ENCODE measurements around the gene VHLL.

VHLL gene

GRCh38 chr1:156319664-156320063 lies 20.6 kb upstream of the VHLL start:
- H3K27me3 ChIP-seq (replicated peaks), result no peaks in the 10 kb centered on the region
- DNase-seq, result peak; percentile 29
- no peak overlapping the region for H3K27ac ChIP-seq
- no peak overlapping the region for H3K4me3 ChIP-seq (ENCODE audit: low read depth, low read length)
- H3K36me3 ChIP-seq (replicated peaks), result peaks cover 91% of the 10 kb centered on the region
- in situ Hi-C loops (cut with HindIII; ENCODE audit: low pct_ligation_motif_present, low sequenced_read_pairs), result no loop called here
- peak; percentile 57 for TF ChIP-seq CTCF (IDR thresholded peaks at IDR 0.05; ENCODE audit: low read depth, low read length, missing control alignments)

- in situ Hi-C loops (cut with HindIII; ENCODE audit: low pct_ligation_motif_present, low sequenced_read_pairs), result no loop called here
- TF ChIP-seq CTCF (IDR thresholded peaks at IDR 0.05; ENCODE audit: low read depth, low read length, missing control alignments), result no peak
- Histone ChIP-seq H3K27me3 (replicated peaks) (no peaks in the 10 kb centered on the region), H3K4me3 (ENCODE audit: low read depth, low read length) (no peak overlapping the region), H3K36me3 (replicated peaks) (peaks cover 91% of the 10 kb centered on the region), H3K27ac (no peak overlapping the region)
- DNase-seq, result no peak
Observed at GRCh38 chr1:156316909-156317308, 17.8 kb upstream of the VHLL start.

DNA sequence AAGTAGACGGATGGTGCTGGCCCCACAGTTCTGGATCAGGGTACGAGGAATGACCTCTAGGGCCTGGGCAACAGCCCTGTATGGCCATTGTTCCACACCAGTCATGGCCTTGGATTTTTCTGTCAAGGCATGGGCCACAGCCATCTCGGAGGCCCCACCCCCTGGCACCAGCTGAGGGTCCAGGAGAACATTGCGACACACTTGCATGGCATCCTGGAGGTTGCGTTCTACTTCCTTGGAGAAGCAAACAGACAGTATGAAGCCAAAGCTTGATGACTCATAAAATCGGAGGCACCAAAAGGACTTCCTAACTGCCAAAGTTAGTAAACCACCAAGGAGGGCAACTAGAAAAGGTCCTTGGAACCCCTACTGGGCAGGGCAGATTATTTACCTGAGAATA lies 11.9 kb upstream of the VHLL start:
- Histone ChIP-seq H3K27ac (no peak overlapping the region), H3K36me3 (replicated peaks) (peaks cover 96% of the 10 kb centered on the region), H3K4me3 (ENCODE audit: low read depth, low read length) (no peak overlapping the region), H3K27me3 (replicated peaks) (no peaks in the 10 kb centered on the region)
- no peak for TF ChIP-seq CTCF (IDR thresholded peaks at IDR 0.05; ENCODE audit: low read depth, low read length, missing control alignments)
- no peak for DNase-seq
- in situ Hi-C loops (cut with HindIII; ENCODE audit: low pct_ligation_motif_present, low sequenced_read_pairs), result no loop called here

DNA sequence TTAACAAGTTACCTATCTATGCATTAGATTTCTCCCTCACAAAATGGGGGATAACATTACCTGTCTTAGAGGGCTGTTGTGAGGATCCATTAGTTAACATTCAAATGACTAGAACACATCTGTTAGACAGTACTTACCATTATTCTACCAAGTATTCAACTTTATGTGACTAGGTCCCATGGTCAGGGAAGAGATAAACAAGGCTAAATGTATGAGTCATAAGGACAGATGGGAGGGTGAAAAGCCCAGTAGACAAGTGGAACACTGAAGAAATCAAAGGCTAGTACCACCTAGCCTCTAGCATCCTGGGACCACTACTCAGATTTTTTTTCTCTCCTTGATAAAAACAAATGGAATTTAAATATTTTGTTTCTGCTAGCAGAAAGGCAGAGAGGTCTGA lies 9.0 kb upstream of the VHLL start:
- H3K4me3 ChIP-seq (ENCODE audit: low read depth, low read length), result no peak overlapping the region
- no peak overlapping the region for H3K27ac ChIP-seq
- DNase-seq, result peak; percentile 21
- peaks cover 78% of the 10 kb centered on the region for H3K36me3 ChIP-seq (replicated peaks)
- H3K27me3 ChIP-seq (replicated peaks), result no peaks in the 10 kb centered on the region
- no peak for TF ChIP-seq CTCF (IDR thresholded peaks at IDR 0.05; ENCODE audit: low read depth, low read length, missing control alignments)
- in situ Hi-C loops (cut with HindIII; ENCODE audit: low pct_ligation_motif_present, low sequenced_read_pairs), result no loop called here

- Histone ChIP-seq H3K27ac (no peak overlapping the region), H3K36me3 (replicated peaks) (peaks cover 52% of the 10 kb centered on the region), H3K27me3 (replicated peaks) (no peaks in the 10 kb centered on the region), H3K4me3 (ENCODE audit: low read depth, low read length) (no peak overlapping the region)
- TF ChIP-seq CTCF (IDR thresholded peaks at IDR 0.05; ENCODE audit: low read depth, low read length, missing control alignments), result no peak
- in situ Hi-C loops (cut with HindIII; ENCODE audit: low pct_ligation_motif_present, low sequenced_read_pairs), result no loop called here
- DNase-seq, result no peak
Observed at GRCh38 chr1:156305215-156305614, 6.1 kb upstream of the VHLL start.

GRCh38 chr1:156303241-156303640 lies 4.1 kb upstream of the VHLL start:
- no peak for TF ChIP-seq CTCF (IDR thresholded peaks at IDR 0.05; ENCODE audit: low read depth, low read length, missing control alignments)
- in situ Hi-C loops (cut with HindIII; ENCODE audit: low pct_ligation_motif_present, low sequenced_read_pairs), result no loop called here
- Histone ChIP-seq H3K27ac (no peak overlapping the region), H3K36me3 (replicated peaks) (peaks cover 34% of the 10 kb centered on the region), H3K4me3 (ENCODE audit: low read depth, low read length) (no peak overlapping the region), H3K27me3 (replicated peaks) (no peaks in the 10 kb centered on the region)
- DNase-seq, result no peak
